Upper lobe of left lung (tissue), 6 donors: ENCODE data around the gene RIN3. TPM values are rescaled to one million over a fixed set of nuclear protein-coding genes. Genes with fewer than 3 reads are reported as not detected.

Experiments used
- total RNA-seq, 6 donors: library from RNA; depleted of rRNA in 4 of 6; stranded (reverse); fragments of >200 nt in 4 of 6; gene quantifications; one replicate each; pipeline versions ENCODE4 v1.1.0 to v1.2.1, GENCODE V29; 2016 to 2021
- donor health status: DM: no; HTN: no; CAD: no; lungs with moderate emphysema.
- donor health status: DM: no; HTN: yes; CAD: no; lungs with severe emphysema.

RIN3 gene
- total RNA-seq, 6 donors from 2014 or later: 19.0 to 88.0 (median 59.7) TPM

Other genes with a start within 250 kb of the RIN3 start
- 1 to 10 TPM in 5 of 6 donors, under 1 TPM in 1; 0.49 to 5.7 (median 2.0) TPM for gene SLC24A4, start 190.6 kb upstream of the RIN3 start, total RNA-seq
- gene LGMN, start 234.8 kb downstream of the RIN3 start, total RNA-seq: 100 to 1,000 TPM in 3 of 6 donors, 10 to 100 TPM in 3; 53.4 to 222 (median 123) TPM